Gastrocnemius medialis (tissue), 4 donors: ENCODE data around the gene ARSB.

Experiments
- POLR2A ChIP-seq, 2 donors: fragments of 450-650 bp; IDR thresholded peaks; one replicate each; pipeline ENCODE4 v1.6.1; 2017; ENCODE audit warnings: antibody characterized with exemption in 2 of 2, mild to moderate bottlenecking in 2 of 2, moderate library complexity in 2 of 2
- TF ChIP-seq, protein P1 (sequence below), 5 experiments: fragments of 450-650 bp in 3 of 5; fragments of 200-600 bp in 2 of 5; sonication (generic) in 2 of 5; IDR thresholded peaks in 4 of 5; conservative IDR thresholded peaks in 1 of 5; 1 replicate in 4 of 5; 2 replicates in 1 of 5; pipeline ENCODE4 v1.5.1; 2016 to 2019; ENCODE audit warnings: antibody characterized with exemption in 5 of 5, mild to moderate bottlenecking in 3 of 5, moderate library complexity in 3 of 5

DNA sequence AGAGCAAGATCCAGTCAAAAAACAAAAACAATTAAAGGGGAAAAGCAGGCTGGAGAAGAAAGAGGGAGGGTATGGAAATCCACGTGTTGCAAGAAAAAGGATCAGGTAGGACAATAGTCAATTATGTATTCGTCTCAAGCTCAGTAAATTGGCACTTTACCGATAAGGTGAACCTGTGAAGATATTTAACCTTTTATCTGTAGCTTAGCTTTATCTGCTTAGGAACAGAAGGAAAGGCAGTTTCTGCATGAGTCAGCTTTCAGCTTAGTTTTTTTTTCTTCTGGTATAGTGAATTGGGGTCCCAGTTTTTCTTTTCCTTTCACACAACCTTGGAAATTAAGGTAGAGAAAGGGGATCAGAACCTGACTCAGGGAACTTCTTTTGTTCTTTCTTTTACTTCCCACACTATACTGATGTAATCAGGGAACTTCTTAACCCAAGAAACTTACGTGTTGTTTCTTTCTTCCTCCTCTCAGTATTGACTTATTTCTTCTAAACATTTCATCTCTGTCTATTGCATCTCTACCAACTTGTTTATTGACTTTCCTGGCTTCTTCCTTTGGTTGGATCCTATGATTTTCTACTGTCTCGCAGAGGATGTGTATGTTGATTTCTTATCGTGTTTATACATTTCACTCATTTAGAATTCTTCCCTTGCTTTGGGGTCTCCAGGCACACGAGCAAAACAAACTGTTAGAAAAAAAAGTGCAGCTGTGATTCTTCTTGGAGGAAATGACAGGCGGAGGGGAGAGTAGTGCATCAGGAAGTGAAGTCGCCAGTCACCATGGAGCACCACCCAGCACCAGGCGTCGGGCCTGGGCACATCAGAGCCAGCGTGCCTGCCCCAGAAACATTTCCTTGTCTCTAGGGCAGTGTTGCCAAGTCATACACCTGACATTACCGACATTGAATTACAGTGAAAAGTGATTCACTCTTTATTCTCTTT, 213.6 kb downstream of the ARSB start:
- TF ChIP-seq, protein P1, sequence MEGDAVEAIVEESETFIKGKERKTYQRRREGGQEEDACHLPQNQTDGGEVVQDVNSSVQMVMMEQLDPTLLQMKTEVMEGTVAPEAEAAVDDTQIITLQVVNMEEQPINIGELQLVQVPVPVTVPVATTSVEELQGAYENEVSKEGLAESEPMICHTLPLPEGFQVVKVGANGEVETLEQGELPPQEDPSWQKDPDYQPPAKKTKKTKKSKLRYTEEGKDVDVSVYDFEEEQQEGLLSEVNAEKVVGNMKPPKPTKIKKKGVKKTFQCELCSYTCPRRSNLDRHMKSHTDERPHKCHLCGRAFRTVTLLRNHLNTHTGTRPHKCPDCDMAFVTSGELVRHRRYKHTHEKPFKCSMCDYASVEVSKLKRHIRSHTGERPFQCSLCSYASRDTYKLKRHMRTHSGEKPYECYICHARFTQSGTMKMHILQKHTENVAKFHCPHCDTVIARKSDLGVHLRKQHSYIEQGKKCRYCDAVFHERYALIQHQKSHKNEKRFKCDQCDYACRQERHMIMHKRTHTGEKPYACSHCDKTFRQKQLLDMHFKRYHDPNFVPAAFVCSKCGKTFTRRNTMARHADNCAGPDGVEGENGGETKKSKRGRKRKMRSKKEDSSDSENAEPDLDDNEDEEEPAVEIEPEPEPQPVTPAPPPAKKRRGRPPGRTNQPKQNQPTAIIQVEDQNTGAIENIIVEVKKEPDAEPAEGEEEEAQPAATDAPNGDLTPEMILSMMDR (IDR thresholded peaks at IDR 0.05 in 4 of 5, conservative IDR thresholded peaks at IDR 0.05 in 1 of 5) = no peak
- TF ChIP-seq POLR2A (IDR thresholded peaks at IDR 0.05) = no peak
